IMR-90 (cell line): ENCODE measurements around the gene HIPK1. TPM values are rescaled to one million over a fixed set of nuclear protein-coding genes. Genes with fewer than 3 reads are reported as not detected.

Experiments used
- ATAC-seq: fragments of 200-7000 bp; cut with Tn5 transposase; 2 replicates; pipeline ENCODE4 v1.9.1; 2020; ENCODE audit warnings: low read depth, mild to moderate bottlenecking, moderate library complexity
- BruUV-seq: library from RNA; stranded (reverse); fragments of 400-500 nt; replicated peaks from 2 replicates; lab custom pipeline; 2021; lab: Mats Ljungman, UMichigan
- CTCF ChIA-PET: fragments of 300-600 bp; formaldehyde crosslinking; extraction: SDS; loops from one replicate; lab custom pipeline; 2021; ENCODE audit warnings: antibody characterized with exemption; lab: Yijun Ruan, JAX
- POLR2A ChIA-PET: fragments of 300-600 bp; sonication (Branson Sonifier 250); formaldehyde crosslinking; loops from one replicate; lab custom pipeline; 2022; ENCODE audit warnings: antibody characterized with exemption; ENCODE audit not compliant: unreplicated experiment; lab: Charles Lee
- DNase-seq: peaks from one replicate; pipeline ENCODE4 v3.0.0; 2013
- H2AFZ ChIP-seq: replicated peaks from 2 replicates; pipeline ENCODE3; 2013; ENCODE audit warnings: low read length, mild to moderate bottlenecking; ENCODE audit not compliant: poor library complexity
- H2AK5ac ChIP-seq: 2 replicates; pipeline ENCODE4 v1.6.1; 2013; ENCODE audit warnings: low read depth, low read length, inconsistent platforms
- H2AK9ac ChIP-seq: replicated peaks from 2 replicates; pipeline ENCODE3; 2013; ENCODE audit warnings: mild to moderate bottlenecking, low read depth, low read length, moderate library complexity; ENCODE audit not compliant: poor library complexity
- H2BK120ac ChIP-seq: 2 replicates; pipeline ENCODE4 v1.6.1; 2013; ENCODE audit warnings: low read depth, low read length, inconsistent platforms
- H2BK15ac ChIP-seq: 3 replicates; pipeline ENCODE4 v1.6.1; 2013; ENCODE audit warnings: low read depth, low read length, inconsistent platforms
- H2BK20ac ChIP-seq: 2 replicates; pipeline ENCODE4 v1.6.1; 2013; ENCODE audit warnings: low read depth, mild to moderate bottlenecking, inconsistent platforms, low read length, moderate library complexity
- H2BK5ac ChIP-seq: 2 replicates; pipeline ENCODE4 v1.6.1; 2013; ENCODE audit warnings: mild to moderate bottlenecking, low read depth, low read length, inconsistent platforms; ENCODE audit not compliant: poor library complexity, severe bottlenecking
- H3K14ac ChIP-seq: replicated peaks from 2 replicates; pipeline ENCODE4 v1.6.1; 2013; ENCODE audit warnings: low read depth, low read length, inconsistent platforms
- H3K18ac ChIP-seq: 2 replicates; pipeline ENCODE4 v1.6.1; 2013; ENCODE audit warnings: low read depth, low read length, control low read depth
- H3K23ac ChIP-seq: 2 replicates; pipeline ENCODE4 v1.6.1; 2013; ENCODE audit warnings: low read depth, low read length, inconsistent platforms
- H3K27ac ChIP-seq: 2 replicates; pipeline ENCODE4 v1.5.1; 2013; ENCODE audit warnings: mild to moderate bottlenecking, control low read depth, low read length; ENCODE audit not compliant: insufficient read depth
- H3K27me3 ChIP-seq: 2 replicates; pipeline ENCODE4 v1.6.1; 2013; ENCODE audit warnings: low read length; ENCODE audit not compliant: control insufficient read depth, insufficient read depth
- H3K36me3 ChIP-seq: 2 replicates; pipeline ENCODE4 v1.6.1; 2013; ENCODE audit warnings: low read length, mixed read lengths; ENCODE audit not compliant: control insufficient read depth, insufficient read depth
- H3K4ac ChIP-seq: 2 replicates; pipeline ENCODE4 v1.6.1; 2013; ENCODE audit warnings: low read depth, low read length, inconsistent platforms
- H3K4me1 ChIP-seq: 2 replicates; pipeline ENCODE4 v1.6.1; 2013; ENCODE audit warnings: low read length, mixed read lengths; ENCODE audit not compliant: control insufficient read depth, insufficient read depth
- H3K4me2 ChIP-seq: 2 replicates; pipeline ENCODE4 v1.6.1; 2013; ENCODE audit warnings: low read depth, mild to moderate bottlenecking, control low read depth, low read length, moderate library complexity
- H3K4me3 ChIP-seq: 2 replicates; pipeline ENCODE4 v1.5.1; 2013; ENCODE audit warnings: low read depth, mild to moderate bottlenecking, control low read depth, low read length, moderate library complexity; ENCODE audit not compliant: insufficient read depth
- H3K56ac ChIP-seq: 2 replicates; pipeline ENCODE4 v1.6.1; 2013; ENCODE audit warnings: low read length, inconsistent platforms; ENCODE audit not compliant: insufficient read depth; ENCODE audit errors: extremely low read depth
- H3K79me1 ChIP-seq, 2 experiments: 2 replicates each; pipeline ENCODE4 v1.6.1; 2013; ENCODE audit warnings: low read length in 2 of 2, inconsistent platforms in 1 of 2, low read depth in 1 of 2
- H3K9ac ChIP-seq: 2 replicates; pipeline ENCODE4 v1.6.1; 2013; ENCODE audit warnings: low read depth, low read length, control low read depth
- H3K9me1 ChIP-seq: 2 replicates; pipeline ENCODE4 v1.6.1; 2013; ENCODE audit warnings: low read length, inconsistent platforms; ENCODE audit not compliant: insufficient read depth
- H3K9me3 ChIP-seq: 2 replicates; pipeline ENCODE4 v1.6.1; 2013; ENCODE audit warnings: low read length; ENCODE audit not compliant: control insufficient read depth, insufficient read depth
- H4K20me1 ChIP-seq: 2 replicates; pipeline ENCODE4 v1.6.1; 2013; ENCODE audit warnings: low read length, inconsistent platforms; ENCODE audit not compliant: insufficient read depth
- H4K5ac ChIP-seq: 2 replicates; pipeline ENCODE4 v1.6.1; 2013; ENCODE audit warnings: mild to moderate bottlenecking, low read depth, low read length, control low read depth
- H4K8ac ChIP-seq, 2 experiments: 2 replicates each; pipeline ENCODE4 v1.6.1; 2013; ENCODE audit warnings: low read depth in 2 of 2, low read length in 2 of 2, control low read depth in 1 of 2, inconsistent platforms in 1 of 2
- H4K91ac ChIP-seq: 2 replicates; pipeline ENCODE4 v1.6.1; 2013; ENCODE audit warnings: low read depth, low read length, inconsistent platforms; ENCODE audit not compliant: insufficient read depth
- MAZ ChIP-seq: IDR thresholded peaks from 2 replicates; pipeline ENCODE4 v1.6.1; 2012; ENCODE audit warnings: low read depth, mild to moderate bottlenecking, low read length, improper control_type of control experiment, moderate library complexity, borderline replicate concordance
- RAD21 ChIP-seq: IDR thresholded peaks from 2 replicates; pipeline ENCODE4 v1.6.1; 2012; ENCODE audit warnings: low read length, improper control_type of control experiment
- RCOR1 ChIP-seq: IDR thresholded peaks from 2 replicates; pipeline ENCODE4 v1.6.1; 2012; ENCODE audit warnings: mild to moderate bottlenecking, low read length, improper control_type of control experiment; ENCODE audit not compliant: insufficient replicate concordance
- WGBS, 2 experiments: methylation state at CpG; one replicate each; pipeline versions ENCODE4 v1.1.5 to v1.1.7; 2013; ENCODE audit warnings: missing lambda C conversion rate in 2 of 2; ENCODE audit not compliant: insufficient read length in 1 of 2; ENCODE audit errors: extremely low coverage in 2 of 2; 5-methylcytosine and 5-hydroxymethylcytosine counted together
- dilution Hi-C: fragments of 300-500 bp; cut with HindIII; formaldehyde crosslinking; loops from one replicate; pipeline ENCODE4 v1.14.3; 2018; ENCODE audit warnings: low sequenced_read_pairs; ENCODE audit not compliant: unreplicated experiment
- in situ Hi-C: fragments of 300-500 bp; cut with MboI; formaldehyde crosslinking; loops from 3 replicates; pipeline ENCODE4 v1.14.3; 2019; ENCODE audit warnings: low sequenced_read_pairs, inconsistent platforms, mixed read lengths
- intact Hi-C: fragments of 100-400 bp; cut with micrococcal nuclease; formaldehyde crosslinking; loops from 2 replicates; pipeline ENCODE4 v1.10.0; 2022
- polyA plus RNA-seq, 3 experiments: library from polyadenylated mRNA; depleted of rRNA; stranded (reverse); fragments of >200 nt; gene quantifications; 2 replicates each; pipeline ENCODE4 v1.2.3, GENCODE V29; 2012; ENCODE audit warnings: low replicate concordance in 1 of 3
- total RNA-seq: library from RNA; depleted of rRNA; stranded (reverse); fragments of >200 nt; gene quantifications from 2 replicates; pipeline ENCODE4 v1.2.3, GENCODE V29; 2012

The HIPK1 gene
- total and polyA plus RNA-seq, 2 of the 4 experiments (the other 2 are of a cell fraction) = 15.3 to 33.9 TPM

- no TSS peak for BruUV-seq
- H4K8ac ChIP-seq = peak overlapping the region in 1 of 2 experiments; percentile 82; a peak in 2 of 4 replicates
- peak; percentile 88 for DNase-seq
- H3K14ac ChIP-seq = peak overlapping the region; percentile 7
- H4K91ac ChIP-seq = peak overlapping the region; percentile 25
- ChIA-PET CTCF (no interaction called here), POLR2A (interaction anchor here (0.5 to 1.4 kb wide), 2 partner anchors 9 to 36 kb away, joined by 4 to 6 read pairs; partner anchors contain the start of gene AP4B1)
- no peak overlapping the region for H3K4me3 ChIP-seq
- dilution Hi-C loops (no loop called here), intact Hi-C loops (loop anchor here (2.0 kb wide), 1 partner anchor 16 kb away; the partner anchor contains the start of gene HIPK1), in situ Hi-C loops (loop anchor here (25.0 kb wide), 1 partner anchor 775 kb away; no protein-coding TSS in a partner anchor)
- H3K23ac ChIP-seq = no peak overlapping the region
- H3K27ac ChIP-seq = peak overlapping the region; percentile 83; the same call in 1 of the 2 replicates
- peak overlapping the region; percentile 74 for H3K4me2 ChIP-seq
- peaks cover 6 to 36% of the 10 kb centered on the region in 2 experiments; a peak in 2 of 4 replicates for H3K79me1 ChIP-seq
- no peaks in the 10 kb centered on the region for H3K27me3 ChIP-seq
- H3K4me1 ChIP-seq = peaks cover 7% of the 10 kb centered on the region
- H3K36me3 ChIP-seq = peaks cover 13% of the 10 kb centered on the region
- H2AFZ ChIP-seq = peak overlapping the region; percentile 72
- no peak overlapping the region; the same call in 1 of the 3 replicates for H2BK15ac ChIP-seq
- H2BK120ac ChIP-seq = peak overlapping the region; percentile 86
- no peaks in the 10 kb centered on the region for H4K20me1 ChIP-seq
- H2BK5ac ChIP-seq = peak overlapping the region; percentile 59
- H3K9me1 ChIP-seq = peaks cover 9% of the 10 kb centered on the region
- peak overlapping the region; percentile 75 for H2AK9ac ChIP-seq
- H3K56ac ChIP-seq = peak overlapping the region; percentile 14; the same call in 1 of the 2 replicates
- H3K9ac ChIP-seq = no peak overlapping the region; the same call in 1 of the 2 replicates
- H4K5ac ChIP-seq = peak overlapping the region; percentile 72
- H3K9me3 ChIP-seq = no peaks in the 10 kb centered on the region
- TF ChIP-seq MAZ (peak; percentile 50; the same call in 1 of the 2 replicates), RAD21 (no peak), RCOR1 (no peak)
- 13% methylated on average over 2 of the region's 6 CpGs; no CpG with 5 or more reads in 1 of the 2 experiments for WGBS, 2 experiments
- H3K18ac ChIP-seq = peak overlapping the region; percentile 66
- peak overlapping the region; percentile 77 for H3K4ac ChIP-seq
- H2BK20ac ChIP-seq = peak overlapping the region; percentile 74
- peak; percentile 97 for ATAC-seq
- no peak overlapping the region for H2AK5ac ChIP-seq
Observed at GRCh38 chr1:113912594-113913311, 16.4 kb upstream of the HIPK1 start.
